D721Med (cell line): ENCODE results near the gene TBC1D16.

ENCODE experiments used
- DNase-seq: peaks from one replicate; pipeline ENCODE4 v3.0.0; 2011; ENCODE audit warnings: low spot score; ENCODE audit not compliant: insufficient read length
- FAIRE-seq: peaks from 2 replicates; lab custom pipeline; 2011; peaks lifted over from hg19 to GRCh38; lab: Jason Lieb, UNC
- TF ChIP-seq, protein P1 (sequence below): IDR thresholded peaks from 2 replicates; pipeline ENCODE4 v1.5.1; 2012; ENCODE audit warnings: mild to moderate bottlenecking, control low read depth; ENCODE audit not compliant: insufficient read depth; ENCODE audit errors: missing control alignments

Gene TBC1D16

GRCh38 chr17:79925242-79925957 lies 110.3 kb downstream of the TBC1D16 start:
- DNase-seq (no peak), FAIRE-seq (no peak)

GRCh38 chr17:79924639-79924976 lies 111.1 kb downstream of the TBC1D16 start:
- TF ChIP-seq, protein P1, sequence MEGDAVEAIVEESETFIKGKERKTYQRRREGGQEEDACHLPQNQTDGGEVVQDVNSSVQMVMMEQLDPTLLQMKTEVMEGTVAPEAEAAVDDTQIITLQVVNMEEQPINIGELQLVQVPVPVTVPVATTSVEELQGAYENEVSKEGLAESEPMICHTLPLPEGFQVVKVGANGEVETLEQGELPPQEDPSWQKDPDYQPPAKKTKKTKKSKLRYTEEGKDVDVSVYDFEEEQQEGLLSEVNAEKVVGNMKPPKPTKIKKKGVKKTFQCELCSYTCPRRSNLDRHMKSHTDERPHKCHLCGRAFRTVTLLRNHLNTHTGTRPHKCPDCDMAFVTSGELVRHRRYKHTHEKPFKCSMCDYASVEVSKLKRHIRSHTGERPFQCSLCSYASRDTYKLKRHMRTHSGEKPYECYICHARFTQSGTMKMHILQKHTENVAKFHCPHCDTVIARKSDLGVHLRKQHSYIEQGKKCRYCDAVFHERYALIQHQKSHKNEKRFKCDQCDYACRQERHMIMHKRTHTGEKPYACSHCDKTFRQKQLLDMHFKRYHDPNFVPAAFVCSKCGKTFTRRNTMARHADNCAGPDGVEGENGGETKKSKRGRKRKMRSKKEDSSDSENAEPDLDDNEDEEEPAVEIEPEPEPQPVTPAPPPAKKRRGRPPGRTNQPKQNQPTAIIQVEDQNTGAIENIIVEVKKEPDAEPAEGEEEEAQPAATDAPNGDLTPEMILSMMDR: no peak
- DNase-seq (no peak), FAIRE-seq (no peak)

More at GRCh38 chr17:79925242-79925957, 110.3 kb downstream of the TBC1D16 start:
- TF ChIP-seq, protein P1: no peak

GRCh38 chr17:79923974-79924638 lies 111.6 kb downstream of the TBC1D16 start:
- FAIRE-seq (no peak), DNase-seq (no peak)
- TF ChIP-seq, protein P1: peak; percentile 61

DNA sequence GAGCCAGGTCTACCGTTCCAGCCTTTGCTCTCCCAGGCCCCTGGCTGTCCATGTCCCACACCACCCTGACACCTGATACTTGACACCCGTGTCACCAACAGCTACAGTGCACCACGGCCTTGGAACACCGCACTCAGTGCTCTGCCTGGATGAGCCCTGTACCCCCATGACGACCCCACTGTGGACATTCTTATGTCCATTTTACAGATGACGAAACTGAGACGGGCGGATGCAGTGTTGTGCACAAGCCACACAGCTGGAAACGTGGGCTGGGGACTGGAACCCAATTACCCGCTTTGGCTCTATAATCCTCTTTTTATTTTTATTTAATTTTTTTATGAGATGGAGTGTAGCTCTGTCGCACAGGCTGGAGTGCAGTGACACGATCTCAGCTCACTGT lies 112.9 kb downstream of the TBC1D16 start:
- TF ChIP-seq, protein P1: no peak
- FAIRE-seq (no peak), DNase-seq (no peak)

GRCh38 chr17:79922116-79922601 lies 113.5 kb downstream of the TBC1D16 start:
- no peak for DNase-seq
- no peak for FAIRE-seq
- TF ChIP-seq, protein P1: no peak

GRCh38 chr17:79921411-79922115 lies 114.1 kb downstream of the TBC1D16 start:
- FAIRE-seq (no peak), DNase-seq (no peak)
- TF ChIP-seq, protein P1: no peak
